Endodermal cell (in vitro differentiated cells): ENCODE results near the gene TAF9. TPM values are rescaled to one million over a fixed set of nuclear protein-coding genes. Genes with fewer than 3 reads are reported as not detected.
A peak's percentile ranks its signal among the peaks of the same experiment; 100 is the strongest.
"Not testable (repeated sequence)": the region's sequence is repeated elsewhere in the genome, so short reads cannot be mapped to it uniquely, and the experiment has no call there.

ENCODE experiments used
- DNase-seq: peaks from one replicate; pipeline ENCODE4 v3.0.0-alpha.2; 2017
- H3K27ac ChIP-seq: 2 replicates; pipeline ENCODE4 v1.5.1; 2013; ENCODE audit warnings: mild to moderate bottlenecking, low read depth, low read length, moderate library complexity
- H3K27me3 ChIP-seq: 2 replicates; pipeline ENCODE4 v1.6.1; 2013; ENCODE audit warnings: mild to moderate bottlenecking, low read length, moderate library complexity; ENCODE audit not compliant: insufficient read depth, control insufficient read depth, poor library complexity, severe bottlenecking
- H3K36me3 ChIP-seq: 2 replicates; pipeline ENCODE4 v1.7.0; 2013; ENCODE audit warnings: mild to moderate bottlenecking, low read length, moderate library complexity; ENCODE audit not compliant: control insufficient read depth, insufficient read depth
- H3K4me1 ChIP-seq: one replicate; pipeline ENCODE4 v1.7.0; 2013; ENCODE audit warnings: low read length; ENCODE audit not compliant: control insufficient read depth, insufficient read depth
- H3K4me3 ChIP-seq: 2 replicates; pipeline ENCODE4 v1.5.1; 2013; ENCODE audit warnings: mild to moderate bottlenecking, low read length, moderate library complexity
- H3K9ac ChIP-seq: 2 replicates; pipeline ENCODE4 v1.6.1; 2013; ENCODE audit warnings: mild to moderate bottlenecking, low read length, moderate library complexity; ENCODE audit not compliant: poor library complexity, severe bottlenecking; ENCODE audit errors: extremely low read depth
- H3K9me3 ChIP-seq: 2 replicates; pipeline ENCODE4 v1.6.1; 2013; ENCODE audit warnings: mild to moderate bottlenecking, low read length, moderate library complexity; ENCODE audit not compliant: control insufficient read depth
- H3K27ac Mint-ChIP-seq: 2 replicates; pipeline ENCODE4 v1.8.0; 2020; ENCODE audit warnings: mixed read lengths
- H3K27me3 Mint-ChIP-seq: 2 replicates; pipeline ENCODE4 v1.8.0; 2021; ENCODE audit warnings: mild to moderate bottlenecking, mixed read lengths; ENCODE audit not compliant: insufficient read depth
- H3K36me3 Mint-ChIP-seq: 2 replicates; pipeline ENCODE4 v1.8.0; 2020; ENCODE audit warnings: low read depth, mixed read lengths
- H3K4me1 Mint-ChIP-seq: 2 replicates; pipeline ENCODE4 v1.8.0; 2020; ENCODE audit warnings: mixed read lengths
- H3K4me3 Mint-ChIP-seq: 2 replicates; pipeline ENCODE4 v1.8.0; 2020; ENCODE audit warnings: mild to moderate bottlenecking, moderate library complexity, mixed read lengths
- H3K9me3 Mint-ChIP-seq: 2 replicates; pipeline ENCODE4 v1.8.0; 2020; ENCODE audit warnings: mild to moderate bottlenecking, mixed read lengths
- CTCF ChIP-seq: fragments of 200-600 bp; sonication (generic); conservative IDR thresholded peaks from 2 replicates; pipeline ENCODE4 v1.5.0; 2021; ENCODE audit warnings: antibody characterized with exemption, mild to moderate bottlenecking
- WGBS, 2 experiments: methylation state at CpG; one replicate each; pipeline versions ENCODE4 v1.1.5 to v1.1.7; 2013; ENCODE audit warnings: missing lambda C conversion rate in 2 of 2, mixed read lengths in 1 of 2; ENCODE audit not compliant: insufficient coverage in 1 of 2, insufficient read length in 1 of 2; 5-methylcytosine and 5-hydroxymethylcytosine counted together
- total RNA-seq, 2 donors: library from RNA; stranded (reverse); fragmentation: NEBNext Ultra II Directional in 1 of 2; extraction: Animal tissue kit (Norgen Biotek cat#: 25700) in 1 of 2; gene quantifications; 2 replicates in 1 of 2; 3 replicates in 1 of 2; pipeline ENCODE4 v1.2.1, GENCODE V29; 2021

TAF9 gene
- total RNA-seq, 2 donors from 2014 or later: 69.5 to 74.3 TPM

GRCh38 chr5:69334793-69335268 is 34.5 kb downstream of the TAF9 start:
- Histone ChIP-seq H3K27me3 (peaks cover 4% of the 10 kb centered on the region), H3K9ac (no peak overlapping the region), H3K36me3 (no peaks in the 10 kb centered on the region), H3K4me1 (peaks cover 5% of the 10 kb centered on the region), H3K27ac (no peak overlapping the region), H3K4me3 (no peak overlapping the region), H3K9me3 (no peaks in the 10 kb centered on the region)
- Mint-ChIP-seq H3K4me1 (peaks cover 11% of the 10 kb centered on the region), H3K27ac (no peak overlapping the region), H3K27me3 (peaks cover 12% of the 10 kb centered on the region), H3K9me3 (peaks cover 3% of the 10 kb centered on the region), H3K4me3 (no peak overlapping the region), H3K36me3 (peaks cover 2% of the 10 kb centered on the region)
- peak; percentile 88 for TF ChIP-seq CTCF
- peak; percentile 95 for DNase-seq
- WGBS, 2 experiments: 24 to 28% methylated on average over 9 to 18 of the region's 18 CpGs

GRCh38 chr5:69333668-69334315 is 35.5 kb downstream of the TAF9 start:
- H3K27me3 ChIP-seq, H3K27ac ChIP-seq, H3K4me3 Mint-ChIP-seq, H3K4me1 ChIP-seq, DNase-seq, H3K9ac ChIP-seq, H3K4me3 ChIP-seq, H3K27ac Mint-ChIP-seq, H3K36me3 ChIP-seq, H3K36me3 Mint-ChIP-seq, H3K9me3 Mint-ChIP-seq, H3K9me3 ChIP-seq: not testable (repeated sequence)
- Mint-ChIP-seq H3K27me3 (peaks cover 12% of the 10 kb centered on the region), H3K4me1 (peaks cover 12% of the 10 kb centered on the region)
- WGBS, 2 experiments: 96 to 98% methylated on average over 8 to 25 of the region's 25 CpGs

GRCh38 chr5:69331528-69332445 is 37.5 kb downstream of the TAF9 start:
- DNase-seq: no peak
- Mint-ChIP-seq H3K27ac (peak overlapping the region; percentile 74), H3K9me3 (peaks cover 3% of the 10 kb centered on the region), H3K27me3 (peaks cover 12% of the 10 kb centered on the region), H3K4me3 (peak overlapping the region; percentile 58), H3K4me1 (peaks cover 12% of the 10 kb centered on the region), H3K36me3 (peaks cover 2% of the 10 kb centered on the region)
- Histone ChIP-seq H3K36me3 (no peaks in the 10 kb centered on the region), H3K9ac (peak overlapping the region; percentile 48), H3K27me3 (peaks cover 4% of the 10 kb centered on the region), H3K9me3 (no peaks in the 10 kb centered on the region), H3K27ac (no peak overlapping the region), H3K4me3 (peak overlapping the region; percentile 77), H3K4me1 (peaks cover 5% of the 10 kb centered on the region)
- 80 to 82% methylated on average over 11 of the region's 11 CpGs for WGBS, 2 experiments
- no peak for TF ChIP-seq CTCF
